GM18526 (cell line): ENCODE data around the gene ADH1B.

Source experiments
- POLR2A ChIP-seq: IDR thresholded peaks from 3 replicates; pipeline ENCODE4 v1.6.1; 2011; ENCODE audit not compliant: insufficient read length; ENCODE audit errors: extremely low read depth

Gene ADH1B

DNA sequence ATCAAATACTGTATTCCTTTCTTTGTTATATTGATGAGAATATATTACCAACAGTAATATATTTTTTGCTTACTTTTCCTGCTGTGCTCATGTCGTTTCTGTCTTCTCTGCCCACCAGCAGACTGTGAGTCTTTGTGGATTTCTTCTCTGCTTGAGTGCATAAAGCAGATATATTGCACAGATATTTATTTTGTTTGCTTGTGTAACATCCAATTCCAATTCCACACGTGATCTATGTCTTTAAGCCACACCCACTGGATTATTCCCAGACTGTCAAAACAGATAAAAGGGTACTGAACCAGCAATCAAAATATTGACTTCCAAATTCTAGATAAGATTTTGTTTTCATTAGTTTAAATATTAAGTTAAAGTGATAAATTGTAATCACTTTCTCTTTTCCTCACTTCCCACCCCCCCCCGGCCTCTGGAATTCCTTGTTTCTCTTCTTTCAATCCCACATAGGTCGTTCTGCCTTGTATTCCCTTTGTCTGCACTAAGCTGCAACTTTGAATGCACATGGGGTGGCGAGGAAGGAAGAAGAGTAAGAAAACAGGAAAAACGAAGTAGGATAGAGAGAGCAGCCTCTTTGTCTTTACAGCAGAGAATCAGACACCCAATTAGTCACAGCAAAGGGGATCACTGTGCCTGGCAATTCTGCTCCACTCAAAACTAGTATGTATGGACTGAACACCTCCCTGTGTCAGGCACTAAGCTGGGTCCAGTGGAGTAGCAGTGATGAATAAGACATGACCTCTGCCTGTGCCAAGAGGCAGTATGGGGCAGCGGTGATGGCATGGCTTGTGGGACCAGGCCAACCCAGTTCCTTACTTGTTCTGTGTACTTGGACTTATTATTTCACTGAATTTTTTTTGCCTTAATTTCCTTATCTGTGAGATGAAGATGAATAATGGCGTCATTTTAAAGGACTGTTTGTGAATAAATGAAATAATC is at the start of gene ADH1B:
Gene ADH1B (minus strand): TSS at position 161 of the 951 bp plus-strand sequence. CDS start 70 bp downstream, at position 91.
- TF ChIP-seq POLR2A, result no peak

GRCh38 chr4:99366491-99366890 is 45.3 kb upstream of the ADH1B start:
- no peak for TF ChIP-seq POLR2A

DNA sequence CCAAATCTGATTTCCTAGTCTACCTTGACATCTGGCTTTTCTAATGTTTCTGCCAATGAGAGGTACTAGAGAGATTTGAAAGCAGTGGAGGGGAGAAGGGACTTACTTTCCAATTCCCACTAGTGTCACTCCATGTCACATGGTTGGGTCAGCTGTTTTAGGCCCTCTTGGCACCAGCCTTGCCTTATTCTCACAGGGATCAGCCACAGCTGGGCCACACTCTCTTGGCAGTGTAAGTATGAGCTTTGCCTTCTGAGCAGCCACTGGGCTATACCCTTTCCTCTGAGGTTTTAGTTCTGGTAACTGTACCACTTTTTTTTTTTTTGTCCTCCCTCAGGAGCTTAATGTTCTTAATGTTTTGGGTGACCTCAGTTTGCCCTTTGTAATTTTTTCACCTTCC is 41.6 kb upstream of the ADH1B start:
- no peak for TF ChIP-seq POLR2A

GRCh38 chr4:99361899-99362275 is 40.7 kb upstream of the ADH1B start:
- no peak for TF ChIP-seq POLR2A

DNA sequence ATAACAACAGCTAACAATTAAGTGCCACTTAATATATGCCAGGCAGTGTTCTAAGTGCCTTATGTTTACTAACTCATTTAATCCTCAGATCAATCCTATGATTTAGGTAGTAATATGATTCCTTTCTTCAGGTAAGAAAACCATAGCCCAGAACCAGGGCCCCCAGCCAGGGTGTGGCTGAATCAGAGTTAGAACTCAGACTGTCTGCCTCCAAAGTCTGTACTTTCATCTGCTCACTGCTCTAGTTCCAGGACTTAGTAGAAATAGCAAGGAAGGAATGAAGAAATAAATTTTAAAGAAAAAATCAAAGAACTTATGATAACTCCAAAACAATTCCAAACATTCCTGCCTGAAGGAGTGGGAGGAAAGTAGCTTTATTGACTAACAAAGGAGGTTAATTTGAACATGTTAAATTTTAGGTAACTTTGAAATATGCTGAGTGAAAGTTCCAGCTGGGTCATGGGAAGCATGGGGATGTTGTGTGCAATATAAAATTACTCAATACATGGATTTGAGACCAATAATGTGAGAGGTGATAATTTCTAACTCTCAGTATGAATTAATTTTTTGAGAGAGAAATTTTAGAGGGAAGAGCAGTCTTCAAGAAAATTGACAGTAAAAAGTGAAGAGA is 40.2 kb upstream of the ADH1B start:
- TF ChIP-seq POLR2A, result no peak

- no peak for TF ChIP-seq POLR2A
Observed at GRCh38 chr4:99359480-99360204, 38.4 kb upstream of the ADH1B start.

DNA sequence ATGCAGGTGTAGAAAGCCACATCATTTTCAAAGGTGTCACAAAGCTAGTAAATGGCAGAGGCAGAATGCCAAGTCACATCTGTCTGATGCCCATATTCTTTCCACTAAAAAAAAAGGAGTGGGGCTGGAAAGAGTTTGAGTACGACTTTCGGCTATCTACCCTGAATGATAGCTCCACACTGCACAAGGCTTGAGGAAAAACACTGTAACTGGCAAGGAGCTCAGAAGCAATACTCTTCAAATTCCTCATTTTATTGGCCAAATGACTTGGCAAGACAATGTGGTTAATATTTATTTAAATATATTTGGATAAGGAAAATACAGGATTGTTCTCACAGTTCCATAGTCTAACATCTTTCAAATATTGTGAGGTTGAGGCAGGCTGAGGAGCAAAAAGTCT is 36.7 kb upstream of the ADH1B start:
- no peak for TF ChIP-seq POLR2A

DNA sequence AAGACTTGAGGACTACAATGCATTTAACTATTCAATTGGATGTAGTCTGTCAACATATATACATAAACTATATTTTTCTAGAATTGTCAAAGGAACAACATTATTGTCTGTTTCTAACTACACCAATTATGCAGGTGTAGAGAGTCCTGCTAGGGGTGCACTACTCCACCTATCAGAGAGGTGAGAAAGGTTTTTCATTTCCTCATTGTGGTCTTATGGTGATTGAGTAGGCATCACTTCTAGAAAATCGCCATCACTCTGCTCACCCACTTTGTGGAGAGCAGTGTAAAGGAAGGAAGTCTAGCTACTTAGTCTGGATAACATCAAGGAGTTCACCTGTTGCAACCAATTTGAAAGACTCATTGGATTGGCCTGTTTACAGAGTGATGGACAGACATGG is 35.8 kb upstream of the ADH1B start:
- TF ChIP-seq POLR2A, result no peak

DNA sequence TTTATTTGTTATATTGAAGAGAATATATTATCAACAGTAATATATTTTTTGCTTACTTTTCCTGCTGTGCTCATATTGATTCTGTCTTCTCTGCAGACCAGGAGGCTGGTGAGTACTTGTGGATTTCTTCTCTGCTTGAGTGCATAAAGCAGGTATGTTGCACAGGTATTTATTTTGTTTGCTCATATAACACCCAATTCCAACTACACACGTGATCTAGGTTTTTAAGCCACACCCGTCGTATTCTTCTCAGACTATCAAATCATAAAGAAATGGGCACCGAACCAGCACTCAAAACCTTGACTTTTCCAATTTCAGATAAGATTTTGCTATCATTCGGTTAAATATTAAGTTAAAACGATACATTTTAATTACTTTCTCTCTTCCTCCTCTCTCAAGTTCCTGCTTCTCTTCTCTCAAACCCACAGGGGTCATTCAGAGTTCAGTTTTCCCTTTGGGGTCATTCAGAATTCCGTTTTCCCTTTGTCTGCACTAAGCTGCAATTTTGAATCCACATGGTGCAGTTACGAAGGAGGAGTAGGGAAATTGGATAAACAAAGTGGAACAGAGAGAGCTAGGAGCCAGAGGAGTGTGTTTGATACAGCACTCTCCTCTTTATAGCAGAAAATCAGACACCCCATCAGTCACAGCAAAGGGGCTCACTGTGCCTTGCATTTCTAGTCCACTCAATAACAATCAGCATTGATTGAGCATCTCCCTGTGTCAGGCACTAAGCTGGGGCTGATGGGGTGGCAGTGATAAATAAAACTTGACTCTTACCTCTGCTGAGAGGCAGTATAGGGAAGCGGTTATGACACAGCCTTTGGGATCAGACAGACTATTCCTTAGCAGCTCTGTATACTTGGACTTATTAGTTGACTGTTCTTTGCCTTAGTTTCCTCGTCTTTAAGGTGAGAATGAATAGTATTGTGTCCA is 31.7 kb upstream of the ADH1B start, which contains the start of gene ADH1C:
Gene ADH1C (minus strand): TSS at position 145 of the 936 bp plus-strand sequence. CDS start 71 bp downstream, at position 74.
- no peak for TF ChIP-seq POLR2A

GRCh38 chr4:99351487-99351886 is 30.3 kb upstream of the ADH1B start:
- TF ChIP-seq POLR2A, result no peak

GRCh38 chr4:99349338-99349737 is 28.1 kb upstream of the ADH1B start:
- TF ChIP-seq POLR2A, result no peak

DNA sequence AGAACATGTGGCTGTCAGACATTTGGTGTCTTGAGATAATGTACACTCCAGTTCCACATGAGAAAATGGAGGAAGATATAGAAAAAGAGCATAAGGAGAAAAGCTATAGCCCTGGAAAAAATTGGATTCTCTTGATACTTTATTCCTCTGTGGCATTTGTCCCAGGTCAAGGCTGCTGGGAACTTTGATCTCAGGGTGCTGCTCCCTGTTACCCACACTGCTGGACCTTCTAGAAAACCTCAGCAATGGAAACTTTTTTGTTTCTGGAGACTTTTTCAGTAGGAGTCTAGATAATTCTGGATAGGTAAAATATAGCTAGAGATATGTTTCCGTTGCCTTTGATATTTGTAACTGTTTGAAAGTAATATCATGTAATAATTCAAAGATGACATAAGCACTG is 20.2 kb upstream of the ADH1B start:
- no peak for TF ChIP-seq POLR2A

GRCh38 chr4:99339172-99339571 is 18.0 kb upstream of the ADH1B start:
- no peak for TF ChIP-seq POLR2A

- no peak for TF ChIP-seq POLR2A
Observed at GRCh38 chr4:99336553-99336952, 15.4 kb upstream of the ADH1B start.

DNA sequence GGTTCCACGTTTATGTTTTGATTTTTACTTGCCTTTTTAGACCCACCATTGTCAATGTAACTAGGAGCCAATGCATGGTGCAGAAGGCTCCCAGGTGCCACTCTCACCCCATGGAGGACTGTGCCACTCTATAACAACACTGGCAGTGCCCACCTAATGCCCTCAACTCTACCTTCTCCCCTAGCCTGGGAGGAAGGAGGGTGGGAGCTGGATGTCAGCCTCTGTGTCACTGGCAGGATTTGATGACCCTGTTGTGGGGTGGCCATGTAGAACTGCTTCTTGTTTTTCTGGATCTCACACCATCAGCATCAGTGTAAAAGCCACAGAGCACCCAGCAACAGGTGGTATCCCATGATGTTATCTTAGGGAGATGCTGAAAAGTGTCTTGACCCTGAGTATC is 13.7 kb upstream of the ADH1B start:
- TF ChIP-seq POLR2A, result no peak

DNA sequence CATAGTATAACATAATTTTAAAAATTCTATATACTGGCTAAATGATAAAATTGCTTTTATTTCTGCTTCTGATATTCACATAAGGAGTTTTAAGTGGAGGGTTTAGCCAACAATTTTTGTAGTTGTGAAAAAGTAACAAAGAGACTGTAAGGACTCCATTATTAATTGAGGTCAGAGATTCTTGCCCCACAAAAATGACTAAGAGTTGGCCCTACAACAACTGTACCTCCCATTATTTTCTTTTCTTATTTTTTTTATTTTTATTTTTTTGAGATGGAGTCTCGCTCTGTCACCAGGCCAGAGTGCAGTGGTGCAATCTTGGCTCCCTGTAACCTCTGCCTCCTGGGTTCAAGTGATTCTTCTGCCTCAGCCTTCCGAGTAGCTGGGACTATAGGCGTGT is 9.4 kb upstream of the ADH1B start:
- no peak for TF ChIP-seq POLR2A
